Measurements from ENCODE around the gene TMCO4.

The TMCO4 gene

GRCh38 chr1:19717467-19717866 is 82.2 kb downstream of the TMCO4 start:
- no peak for DNase-seq (ENCODE audit: low read depth in 3 of 3)

- DNase-seq (ENCODE audit: low read depth in 3 of 3): peak; percentile 56 to 66 (median 61)
These were observed 84.1 kb downstream of the TMCO4 start for GRCh38 chr1:19715334-19716203.

- no peak for DNase-seq (ENCODE audit: low read depth in 3 of 3)
These were observed 86.8 kb downstream of the TMCO4 start for GRCh38 chr1:19712928-19713327.

- DNase-seq (ENCODE audit: low read depth in 3 of 3): no peak
These were observed 88.7 kb downstream of the TMCO4 start for GRCh38 chr1:19710825-19711611.

GRCh38 chr1:19709260-19709793 is 90.4 kb downstream of the TMCO4 start:
- no peak for DNase-seq (ENCODE audit: low read depth in 3 of 3)

GRCh38 chr1:19708567-19709110 is 91.1 kb downstream of the TMCO4 start:
- DNase-seq (ENCODE audit: low read depth in 3 of 3): no peak

GRCh38 chr1:19706136-19706535 is 93.6 kb downstream of the TMCO4 start:
- DNase-seq (ENCODE audit: low read depth in 3 of 3): no peak

- no peak for DNase-seq (ENCODE audit: low read depth in 3 of 3)
These were observed 94.3 kb downstream of the TMCO4 start for GRCh38 chr1:19705464-19705863.

GRCh38 chr1:19704247-19705113 is 95.2 kb downstream of the TMCO4 start:
- peak; percentile 39 to 44 (median 43) for DNase-seq (ENCODE audit: low read depth in 3 of 3)

- DNase-seq (ENCODE audit: low read depth in 3 of 3): no peak
These were observed 96.4 kb downstream of the TMCO4 start for GRCh38 chr1:19703280-19703679.

- no peak for DNase-seq (ENCODE audit: low read depth in 3 of 3)
These were observed 99.5 kb downstream of the TMCO4 start for GRCh38 chr1:19700079-19700777.

- DNase-seq (ENCODE audit: low read depth in 3 of 3): no peak
These were observed 101.5 kb downstream of the TMCO4 start for GRCh38 chr1:19698181-19698580.

GRCh38 chr1:19696820-19697219 is 102.9 kb downstream of the TMCO4 start:
- DNase-seq (ENCODE audit: low read depth in 3 of 3): no peak

- DNase-seq (ENCODE audit: low read depth in 3 of 3): no peak
These were observed 103.9 kb downstream of the TMCO4 start for GRCh38 chr1:19695772-19696171.

- no peak for DNase-seq (ENCODE audit: low read depth in 3 of 3)
These were observed 105.4 kb downstream of the TMCO4 start for GRCh38 chr1:19694298-19694697.

- DNase-seq (ENCODE audit: low read depth in 3 of 3): no peak
These were observed 109.4 kb downstream of the TMCO4 start for GRCh38 chr1:19690342-19690741.

GRCh38 chr1:19689856-19690255 is 109.9 kb downstream of the TMCO4 start:
- DNase-seq (ENCODE audit: low read depth in 3 of 3): no peak

GRCh38 chr1:19689085-19689757 is 110.5 kb downstream of the TMCO4 start:
- DNase-seq (ENCODE audit: low read depth in 3 of 3): no peak

GRCh38 chr1:19688041-19688842 is 111.5 kb downstream of the TMCO4 start:
- peak in 2 of 3 experiments; percentile 5 to 13 for DNase-seq (ENCODE audit: low read depth in 3 of 3)
